IMR-90 (cell line): ENCODE data around the gene BRAF. TPM values are rescaled to one million over a fixed set of nuclear protein-coding genes. Genes with fewer than 3 reads are reported as not detected.

Experiments
- ATAC-seq: fragments of 200-7000 bp; cut with Tn5 transposase; 2 replicates; pipeline ENCODE4 v1.9.1; 2020; ENCODE audit warnings: low read depth, mild to moderate bottlenecking, moderate library complexity
- BruUV-seq: library from RNA; stranded (reverse); fragments of 400-500 nt; replicated peaks from 2 replicates; lab custom pipeline; 2021; lab: Mats Ljungman, UMichigan
- CTCF ChIA-PET: fragments of 300-600 bp; formaldehyde crosslinking; extraction: SDS; loops from one replicate; lab custom pipeline; 2021; ENCODE audit warnings: antibody characterized with exemption; lab: Yijun Ruan, JAX
- POLR2A ChIA-PET: fragments of 300-600 bp; sonication (Branson Sonifier 250); formaldehyde crosslinking; loops from one replicate; lab custom pipeline; 2022; ENCODE audit warnings: antibody characterized with exemption; ENCODE audit not compliant: unreplicated experiment; lab: Charles Lee
- DNase-seq: peaks from one replicate; pipeline ENCODE4 v3.0.0; 2013
- H2AFZ ChIP-seq: replicated peaks from 2 replicates; pipeline ENCODE3; 2013; ENCODE audit warnings: low read length, mild to moderate bottlenecking; ENCODE audit not compliant: poor library complexity
- H2AK5ac ChIP-seq: 2 replicates; pipeline ENCODE4 v1.6.1; 2013; ENCODE audit warnings: low read depth, low read length, inconsistent platforms
- H2AK9ac ChIP-seq: replicated peaks from 2 replicates; pipeline ENCODE3; 2013; ENCODE audit warnings: mild to moderate bottlenecking, low read depth, low read length, moderate library complexity; ENCODE audit not compliant: poor library complexity
- H2BK120ac ChIP-seq: 2 replicates; pipeline ENCODE4 v1.6.1; 2013; ENCODE audit warnings: low read depth, low read length, inconsistent platforms
- H2BK15ac ChIP-seq: 3 replicates; pipeline ENCODE4 v1.6.1; 2013; ENCODE audit warnings: low read depth, low read length, inconsistent platforms
- H2BK20ac ChIP-seq: 2 replicates; pipeline ENCODE4 v1.6.1; 2013; ENCODE audit warnings: low read depth, mild to moderate bottlenecking, inconsistent platforms, low read length, moderate library complexity
- H2BK5ac ChIP-seq: 2 replicates; pipeline ENCODE4 v1.6.1; 2013; ENCODE audit warnings: mild to moderate bottlenecking, low read depth, low read length, inconsistent platforms; ENCODE audit not compliant: poor library complexity, severe bottlenecking
- H3K14ac ChIP-seq: replicated peaks from 2 replicates; pipeline ENCODE4 v1.6.1; 2013; ENCODE audit warnings: low read depth, low read length, inconsistent platforms
- H3K18ac ChIP-seq: 2 replicates; pipeline ENCODE4 v1.6.1; 2013; ENCODE audit warnings: low read depth, low read length, control low read depth
- H3K23ac ChIP-seq: 2 replicates; pipeline ENCODE4 v1.6.1; 2013; ENCODE audit warnings: low read depth, low read length, inconsistent platforms
- H3K27ac ChIP-seq: 2 replicates; pipeline ENCODE4 v1.5.1; 2013; ENCODE audit warnings: mild to moderate bottlenecking, control low read depth, low read length; ENCODE audit not compliant: insufficient read depth
- H3K27me3 ChIP-seq: 2 replicates; pipeline ENCODE4 v1.6.1; 2013; ENCODE audit warnings: low read length; ENCODE audit not compliant: control insufficient read depth, insufficient read depth
- H3K36me3 ChIP-seq: 2 replicates; pipeline ENCODE4 v1.6.1; 2013; ENCODE audit warnings: low read length, mixed read lengths; ENCODE audit not compliant: control insufficient read depth, insufficient read depth
- H3K4ac ChIP-seq: 2 replicates; pipeline ENCODE4 v1.6.1; 2013; ENCODE audit warnings: low read depth, low read length, inconsistent platforms
- H3K4me1 ChIP-seq: 2 replicates; pipeline ENCODE4 v1.6.1; 2013; ENCODE audit warnings: low read length, mixed read lengths; ENCODE audit not compliant: control insufficient read depth, insufficient read depth
- H3K4me2 ChIP-seq: 2 replicates; pipeline ENCODE4 v1.6.1; 2013; ENCODE audit warnings: low read depth, mild to moderate bottlenecking, control low read depth, low read length, moderate library complexity
- H3K4me3 ChIP-seq: 2 replicates; pipeline ENCODE4 v1.5.1; 2013; ENCODE audit warnings: low read depth, mild to moderate bottlenecking, control low read depth, low read length, moderate library complexity; ENCODE audit not compliant: insufficient read depth
- H3K56ac ChIP-seq: 2 replicates; pipeline ENCODE4 v1.6.1; 2013; ENCODE audit warnings: low read length, inconsistent platforms; ENCODE audit not compliant: insufficient read depth; ENCODE audit errors: extremely low read depth
- H3K79me1 ChIP-seq, 2 experiments: 2 replicates each; pipeline ENCODE4 v1.6.1; 2013; ENCODE audit warnings: low read length in 2 of 2, inconsistent platforms in 1 of 2, low read depth in 1 of 2
- H3K9ac ChIP-seq: 2 replicates; pipeline ENCODE4 v1.6.1; 2013; ENCODE audit warnings: low read depth, low read length, control low read depth
- H3K9me1 ChIP-seq: 2 replicates; pipeline ENCODE4 v1.6.1; 2013; ENCODE audit warnings: low read length, inconsistent platforms; ENCODE audit not compliant: insufficient read depth
- H3K9me3 ChIP-seq: 2 replicates; pipeline ENCODE4 v1.6.1; 2013; ENCODE audit warnings: low read length; ENCODE audit not compliant: control insufficient read depth, insufficient read depth
- H4K20me1 ChIP-seq: 2 replicates; pipeline ENCODE4 v1.6.1; 2013; ENCODE audit warnings: low read length, inconsistent platforms; ENCODE audit not compliant: insufficient read depth
- H4K5ac ChIP-seq: 2 replicates; pipeline ENCODE4 v1.6.1; 2013; ENCODE audit warnings: mild to moderate bottlenecking, low read depth, low read length, control low read depth
- H4K8ac ChIP-seq, 2 experiments: 2 replicates each; pipeline ENCODE4 v1.6.1; 2013; ENCODE audit warnings: low read depth in 2 of 2, low read length in 2 of 2, control low read depth in 1 of 2, inconsistent platforms in 1 of 2
- H4K91ac ChIP-seq: 2 replicates; pipeline ENCODE4 v1.6.1; 2013; ENCODE audit warnings: low read depth, low read length, inconsistent platforms; ENCODE audit not compliant: insufficient read depth
- CEBPB ChIP-seq: IDR thresholded peaks from 2 replicates; pipeline ENCODE4 v1.6.1; 2012; ENCODE audit warnings: low read depth, low read length, improper control_type of control experiment
- CHD1 ChIP-seq: IDR thresholded peaks from 2 replicates; pipeline ENCODE4 v1.6.1; 2012; ENCODE audit warnings: low read depth, low read length, improper control_type of control experiment
- FOS ChIP-seq: fragments of 150-350 bp; IDR thresholded peaks from 2 replicates; pipeline ENCODE4 v1.6.1; 2016; ENCODE audit warnings: low read depth, low read length
- MAFK ChIP-seq: IDR thresholded peaks from 2 replicates; pipeline ENCODE4 v1.6.1; 2012; ENCODE audit warnings: low read depth, low read length, improper control_type of control experiment
- MAZ ChIP-seq: IDR thresholded peaks from 2 replicates; pipeline ENCODE4 v1.6.1; 2012; ENCODE audit warnings: low read depth, mild to moderate bottlenecking, low read length, improper control_type of control experiment, moderate library complexity, borderline replicate concordance
- NFE2L2 ChIP-seq: fragments of 150-350 bp; IDR thresholded peaks from 2 replicates; pipeline ENCODE4 v1.6.1; 2016; ENCODE audit warnings: low read depth, mild to moderate bottlenecking, low read length
- POLR2A ChIP-seq: IDR thresholded peaks from 2 replicates; pipeline ENCODE4 v1.6.1; 2012; ENCODE audit warnings: mild to moderate bottlenecking, low read depth, low read length
- RAD21 ChIP-seq: IDR thresholded peaks from 2 replicates; pipeline ENCODE4 v1.6.1; 2012; ENCODE audit warnings: low read length, improper control_type of control experiment
- RCOR1 ChIP-seq: IDR thresholded peaks from 2 replicates; pipeline ENCODE4 v1.6.1; 2012; ENCODE audit warnings: mild to moderate bottlenecking, low read length, improper control_type of control experiment; ENCODE audit not compliant: insufficient replicate concordance
- RFX5 ChIP-seq: IDR thresholded peaks from 2 replicates; pipeline ENCODE4 v1.8.0; 2012; ENCODE audit warnings: low read depth, mild to moderate bottlenecking, low read length, moderate library complexity
- USF2 ChIP-seq: fragments of 150-350 bp; IDR thresholded peaks from 2 replicates; pipeline ENCODE4 v1.6.1; 2017; ENCODE audit warnings: mild to moderate bottlenecking, antibody characterized with exemption, low read length, low read depth
- WGBS, 2 experiments: methylation state at CpG; one replicate each; pipeline versions ENCODE4 v1.1.5 to v1.1.7; 2013; ENCODE audit warnings: missing lambda C conversion rate in 2 of 2; ENCODE audit not compliant: insufficient read length in 1 of 2; ENCODE audit errors: extremely low coverage in 2 of 2; 5-methylcytosine and 5-hydroxymethylcytosine counted together
- dilution Hi-C: fragments of 300-500 bp; cut with HindIII; formaldehyde crosslinking; loops from one replicate; pipeline ENCODE4 v1.14.3; 2018; ENCODE audit warnings: low sequenced_read_pairs; ENCODE audit not compliant: unreplicated experiment
- in situ Hi-C: fragments of 300-500 bp; cut with MboI; formaldehyde crosslinking; loops from 3 replicates; pipeline ENCODE4 v1.14.3; 2019; ENCODE audit warnings: low sequenced_read_pairs, inconsistent platforms, mixed read lengths
- intact Hi-C: fragments of 100-400 bp; cut with micrococcal nuclease; formaldehyde crosslinking; loops from 2 replicates; pipeline ENCODE4 v1.10.0; 2022
- polyA plus RNA-seq, 3 experiments: library from polyadenylated mRNA; depleted of rRNA; stranded (reverse); fragments of >200 nt; gene quantifications; 2 replicates each; pipeline ENCODE4 v1.2.3, GENCODE V29; 2012; ENCODE audit warnings: low replicate concordance in 1 of 3
- total RNA-seq: library from RNA; depleted of rRNA; stranded (reverse); fragments of >200 nt; gene quantifications from 2 replicates; pipeline ENCODE4 v1.2.3, GENCODE V29; 2012
- TF ChIP-seq, protein P1 (sequence below): conservative IDR thresholded peaks from 2 replicates; pipeline ENCODE4 v1.5.1; 2012; ENCODE audit warnings: mild to moderate bottlenecking, low read depth, low read length, improper control_type of control experiment
- TF ChIP-seq, protein P2 (sequence below): fragments of 150-350 bp; IDR thresholded peaks from 2 replicates; pipeline ENCODE4 v1.6.1; 2016; ENCODE audit warnings: low read depth, mild to moderate bottlenecking, low read length, moderate library complexity, borderline replicate concordance

BRAF gene
- total and polyA plus RNA-seq, 2 of the 4 experiments (the other 2 are of a cell fraction), result 5.7 to 12.9 TPM

- no peak overlapping the region for H2AFZ ChIP-seq
- TF ChIP-seq RFX5 (no peak), FOS (no peak), USF2 (no peak), MAFK (no peak), POLR2A (no peak), CEBPB (no peak), CHD1 (no peak), MAZ (no peak), NFE2L2 (no peak), RCOR1 (no peak), RAD21 (no peak)
- TF ChIP-seq, protein P1, sequence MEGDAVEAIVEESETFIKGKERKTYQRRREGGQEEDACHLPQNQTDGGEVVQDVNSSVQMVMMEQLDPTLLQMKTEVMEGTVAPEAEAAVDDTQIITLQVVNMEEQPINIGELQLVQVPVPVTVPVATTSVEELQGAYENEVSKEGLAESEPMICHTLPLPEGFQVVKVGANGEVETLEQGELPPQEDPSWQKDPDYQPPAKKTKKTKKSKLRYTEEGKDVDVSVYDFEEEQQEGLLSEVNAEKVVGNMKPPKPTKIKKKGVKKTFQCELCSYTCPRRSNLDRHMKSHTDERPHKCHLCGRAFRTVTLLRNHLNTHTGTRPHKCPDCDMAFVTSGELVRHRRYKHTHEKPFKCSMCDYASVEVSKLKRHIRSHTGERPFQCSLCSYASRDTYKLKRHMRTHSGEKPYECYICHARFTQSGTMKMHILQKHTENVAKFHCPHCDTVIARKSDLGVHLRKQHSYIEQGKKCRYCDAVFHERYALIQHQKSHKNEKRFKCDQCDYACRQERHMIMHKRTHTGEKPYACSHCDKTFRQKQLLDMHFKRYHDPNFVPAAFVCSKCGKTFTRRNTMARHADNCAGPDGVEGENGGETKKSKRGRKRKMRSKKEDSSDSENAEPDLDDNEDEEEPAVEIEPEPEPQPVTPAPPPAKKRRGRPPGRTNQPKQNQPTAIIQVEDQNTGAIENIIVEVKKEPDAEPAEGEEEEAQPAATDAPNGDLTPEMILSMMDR, result no peak
- TF ChIP-seq, protein P2, sequence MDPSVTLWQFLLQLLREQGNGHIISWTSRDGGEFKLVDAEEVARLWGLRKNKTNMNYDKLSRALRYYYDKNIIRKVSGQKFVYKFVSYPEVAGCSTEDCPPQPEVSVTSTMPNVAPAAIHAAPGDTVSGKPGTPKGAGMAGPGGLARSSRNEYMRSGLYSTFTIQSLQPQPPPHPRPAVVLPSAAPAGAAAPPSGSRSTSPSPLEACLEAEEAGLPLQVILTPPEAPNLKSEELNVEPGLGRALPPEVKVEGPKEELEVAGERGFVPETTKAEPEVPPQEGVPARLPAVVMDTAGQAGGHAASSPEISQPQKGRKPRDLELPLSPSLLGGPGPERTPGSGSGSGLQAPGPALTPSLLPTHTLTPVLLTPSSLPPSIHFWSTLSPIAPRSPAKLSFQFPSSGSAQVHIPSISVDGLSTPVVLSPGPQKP, result no peak
- no peak overlapping the region for H4K5ac ChIP-seq
- dilution Hi-C loops (no loop called here), intact Hi-C loops (no loop called here), in situ Hi-C loops (no loop called here)
- no peak overlapping the region for H3K14ac ChIP-seq
- ChIA-PET CTCF (interaction anchor here (0.6 kb wide), 1 partner anchor 21 kb away, joined by 3 read pairs; no protein-coding TSS in a partner anchor), POLR2A (no interaction called here)
- H3K4me2 ChIP-seq, result no peak overlapping the region
- no peaks in the 10 kb centered on the region for H3K36me3 ChIP-seq
- H3K27me3 ChIP-seq, result no peaks in the 10 kb centered on the region
- H2AK9ac ChIP-seq, result no peak overlapping the region
- no peak overlapping the region for H3K23ac ChIP-seq
- H3K4me1 ChIP-seq, result peaks cover 7% of the 10 kb centered on the region
- no peak overlapping the region for H3K56ac ChIP-seq
- H3K9me1 ChIP-seq, result 0 out of 2 replicates have a peak, but pooled peaks cover 3% of the 10 kb centered on the region
- no peak for DNase-seq
- no peak overlapping the region for H3K9ac ChIP-seq
- H2BK5ac ChIP-seq, result no peak overlapping the region
- no peaks in the 10 kb centered on the region for H3K9me3 ChIP-seq
- H2BK15ac ChIP-seq, result no peak overlapping the region
- H4K20me1 ChIP-seq, result peaks cover 51% of the 10 kb centered on the region
- H3K27ac ChIP-seq, result no peak overlapping the region
- H4K8ac ChIP-seq, result no peak overlapping the region
- no TSS peak for BruUV-seq
- no peak overlapping the region for H2BK120ac ChIP-seq
- no peak overlapping the region for H3K4ac ChIP-seq
- no peak overlapping the region for H3K4me3 ChIP-seq
- no peak for ATAC-seq
- peaks cover 31 to 42% of the 10 kb centered on the region in 2 experiments for H3K79me1 ChIP-seq
- H2AK5ac ChIP-seq, result no peak overlapping the region
- no peak overlapping the region for H4K91ac ChIP-seq
- no peak overlapping the region for H3K18ac ChIP-seq
- no peak overlapping the region for H2BK20ac ChIP-seq
- WGBS, 2 experiments, result no CpG with 5 or more reads among the region's 1 CpG
Observed at GRCh38 chr7:140883378-140883777, 41.4 kb downstream of the BRAF start.
